ENCODE results near the gene RAPGEF5. TPM values are rescaled to one million over a fixed set of nuclear protein-coding genes. Genes with fewer than 3 reads are reported as not detected.

The RAPGEF5 gene
- polyA plus RNA-seq, 1 of the 3 experiments (the other 2 are of a cell fraction), result 1.2 TPM

DNA sequence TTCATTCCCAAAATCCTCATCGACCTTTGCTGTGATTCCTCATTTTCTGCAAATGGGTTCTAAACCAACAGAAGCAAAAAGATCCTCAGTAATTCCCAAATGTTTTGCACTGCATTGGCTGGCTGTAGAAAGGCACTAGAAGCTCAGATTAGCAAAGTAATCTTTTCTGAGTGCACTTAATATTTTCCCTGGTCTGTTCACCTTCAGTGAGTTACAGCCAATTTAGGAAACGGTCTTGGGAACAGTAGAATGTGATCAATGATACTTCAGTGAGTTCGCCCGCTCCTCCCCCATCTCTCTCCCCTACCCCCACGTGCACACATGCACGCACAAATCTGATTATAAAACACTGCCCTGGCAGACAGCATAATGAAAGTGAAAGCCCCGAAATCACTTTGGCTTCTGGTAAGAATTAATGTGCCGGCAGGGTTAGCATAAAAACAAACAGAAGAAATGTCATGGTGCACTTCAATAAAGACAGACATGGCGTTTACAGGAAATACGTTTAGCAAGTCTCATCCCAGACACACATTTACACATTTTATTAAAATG is 209.9 kb downstream of the RAPGEF5 start (continued):
- TF ChIP-seq GABPA (IDR thresholded peaks at IDR 0.05; ENCODE audit: low read depth) (no peak), EZH2phosphoT487 (IDR thresholded peaks at IDR 0.05; ENCODE audit: borderline replicate concordance, low read depth) (no peak), RCOR1 (IDR thresholded peaks at IDR 0.05; ENCODE audit: low read length) (peak; percentile 71; the same call in 1 of the 2 replicates), NRF1 (IDR thresholded peaks at IDR 0.05; ENCODE audit: low read depth, low read length) (no peak), EP300 (IDR thresholded peaks at IDR 0.05; ENCODE audit: borderline replicate concordance in 1 of 2, low read depth in 1 of 2, low read length in 1 of 2) (peak in 1 of 2 experiments; percentile 79; a peak in 2 of 4 replicates), TEAD4 (IDR thresholded peaks at IDR 0.05; ENCODE audit: borderline replicate concordance, insufficient read depth) (no peak), YY1 (IDR thresholded peaks at IDR 0.05; ENCODE audit: low read depth) (no peak), FOXM1 (IDR thresholded peaks at IDR 0.05; ENCODE audit: low read depth) (no peak), JUND (IDR thresholded peaks at IDR 0.05) (no peak)
- TF ChIP-seq, protein P1, sequence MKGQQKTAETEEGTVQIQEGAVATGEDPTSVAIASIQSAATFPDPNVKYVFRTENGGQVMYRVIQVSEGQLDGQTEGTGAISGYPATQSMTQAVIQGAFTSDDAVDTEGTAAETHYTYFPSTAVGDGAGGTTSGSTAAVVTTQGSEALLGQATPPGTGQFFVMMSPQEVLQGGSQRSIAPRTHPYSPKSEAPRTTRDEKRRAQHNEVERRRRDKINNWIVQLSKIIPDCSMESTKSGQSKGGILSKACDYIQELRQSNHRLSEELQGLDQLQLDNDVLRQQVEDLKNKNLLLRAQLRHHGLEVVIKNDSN (IDR thresholded peaks at IDR 0.05; ENCODE audit: borderline replicate concordance, low read depth), result no peak

DNA sequence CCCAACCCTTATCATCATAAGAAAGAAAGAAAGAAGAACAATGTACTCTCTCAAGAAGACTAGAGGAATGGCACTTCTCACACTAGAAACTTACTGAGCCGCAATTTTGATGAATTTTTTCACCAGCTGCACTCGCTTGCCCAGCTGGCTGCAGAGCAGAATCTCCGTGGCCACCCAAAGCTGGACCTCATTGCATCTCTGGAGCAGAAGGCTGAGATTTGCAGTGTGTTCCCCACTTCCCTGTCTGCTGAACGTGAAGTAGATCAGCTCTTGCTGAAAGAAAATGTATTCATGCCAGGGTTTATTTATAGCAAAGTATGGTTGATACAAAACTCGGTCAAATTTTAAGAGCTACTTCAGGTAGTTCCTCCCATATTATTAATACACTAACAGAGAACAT is 212.0 kb downstream of the RAPGEF5 start:
- H3K27me3 ChIP-seq (ENCODE audit: insufficient read depth), result no peaks in the 10 kb centered on the region
- no peaks in the 10 kb centered on the region for H4K20me1 ChIP-seq (ENCODE audit: insufficient read depth)
- H2AFZ ChIP-seq (ENCODE audit: low read depth), result no peak overlapping the region
- DNase-seq, result no peak
- TF ChIP-seq, protein P2, sequence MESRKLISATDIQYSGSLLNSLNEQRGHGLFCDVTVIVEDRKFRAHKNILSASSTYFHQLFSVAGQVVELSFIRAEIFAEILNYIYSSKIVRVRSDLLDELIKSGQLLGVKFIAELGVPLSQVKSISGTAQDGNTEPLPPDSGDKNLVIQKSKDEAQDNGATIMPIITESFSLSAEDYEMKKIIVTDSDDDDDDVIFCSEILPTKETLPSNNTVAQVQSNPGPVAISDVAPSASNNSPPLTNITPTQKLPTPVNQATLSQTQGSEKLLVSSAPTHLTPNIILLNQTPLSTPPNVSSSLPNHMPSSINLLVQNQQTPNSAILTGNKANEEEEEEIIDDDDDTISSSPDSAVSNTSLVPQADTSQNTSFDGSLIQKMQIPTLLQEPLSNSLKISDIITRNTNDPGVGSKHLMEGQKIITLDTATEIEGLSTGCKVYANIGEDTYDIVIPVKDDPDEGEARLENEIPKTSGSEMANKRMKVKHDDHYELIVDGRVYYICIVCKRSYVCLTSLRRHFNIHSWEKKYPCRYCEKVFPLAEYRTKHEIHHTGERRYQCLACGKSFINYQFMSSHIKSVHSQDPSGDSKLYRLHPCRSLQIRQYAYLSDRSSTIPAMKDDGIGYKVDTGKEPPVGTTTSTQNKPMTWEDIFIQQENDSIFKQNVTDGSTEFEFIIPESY (IDR thresholded peaks at IDR 0.05; ENCODE audit: borderline replicate concordance, low read depth), result no peak
- no peak for TF ChIP-seq NFIC (IDR thresholded peaks at IDR 0.05; ENCODE audit: borderline replicate concordance)
- TF ChIP-seq MEF2A (IDR thresholded peaks at IDR 0.05; ENCODE audit: borderline replicate concordance, low read depth), result no peak
- TF ChIP-seq MXI1 (IDR thresholded peaks at IDR 0.05; ENCODE audit: low read depth, low read length), result no peak
- no peak for TF ChIP-seq YY1 (IDR thresholded peaks at IDR 0.05; ENCODE audit: low read depth)
- no peak for TF ChIP-seq FOXJ3 (CRISPR knock-in tag; IDR thresholded peaks at IDR 0.05)
- TF ChIP-seq NRF1 (IDR thresholded peaks at IDR 0.05; ENCODE audit: low read depth, low read length), result no peak
- no peak for TF ChIP-seq POLR2AphosphoS5 (IDR thresholded peaks at IDR 0.05; ENCODE audit: low read depth, low read length)
- TF ChIP-seq TAF1 (IDR thresholded peaks at IDR 0.05; ENCODE audit: borderline replicate concordance, low read depth, low read length), result no peak
- no peak for TF ChIP-seq GATA2 (CRISPR knock-in tag; IDR thresholded peaks at IDR 0.05)
- TF ChIP-seq CHD2 (IDR thresholded peaks at IDR 0.05; ENCODE audit: low read length, partially characterized antibody), result no peak
- TF ChIP-seq RXRA (IDR thresholded peaks at IDR 0.05; ENCODE audit: borderline replicate concordance, low read depth), result no peak
- no peak for TF ChIP-seq ELF1 (IDR thresholded peaks at IDR 0.05)
- no peak for TF ChIP-seq SMC3 (IDR thresholded peaks at IDR 0.05; ENCODE audit: low read depth, low read length)
- TF ChIP-seq, protein P3, sequence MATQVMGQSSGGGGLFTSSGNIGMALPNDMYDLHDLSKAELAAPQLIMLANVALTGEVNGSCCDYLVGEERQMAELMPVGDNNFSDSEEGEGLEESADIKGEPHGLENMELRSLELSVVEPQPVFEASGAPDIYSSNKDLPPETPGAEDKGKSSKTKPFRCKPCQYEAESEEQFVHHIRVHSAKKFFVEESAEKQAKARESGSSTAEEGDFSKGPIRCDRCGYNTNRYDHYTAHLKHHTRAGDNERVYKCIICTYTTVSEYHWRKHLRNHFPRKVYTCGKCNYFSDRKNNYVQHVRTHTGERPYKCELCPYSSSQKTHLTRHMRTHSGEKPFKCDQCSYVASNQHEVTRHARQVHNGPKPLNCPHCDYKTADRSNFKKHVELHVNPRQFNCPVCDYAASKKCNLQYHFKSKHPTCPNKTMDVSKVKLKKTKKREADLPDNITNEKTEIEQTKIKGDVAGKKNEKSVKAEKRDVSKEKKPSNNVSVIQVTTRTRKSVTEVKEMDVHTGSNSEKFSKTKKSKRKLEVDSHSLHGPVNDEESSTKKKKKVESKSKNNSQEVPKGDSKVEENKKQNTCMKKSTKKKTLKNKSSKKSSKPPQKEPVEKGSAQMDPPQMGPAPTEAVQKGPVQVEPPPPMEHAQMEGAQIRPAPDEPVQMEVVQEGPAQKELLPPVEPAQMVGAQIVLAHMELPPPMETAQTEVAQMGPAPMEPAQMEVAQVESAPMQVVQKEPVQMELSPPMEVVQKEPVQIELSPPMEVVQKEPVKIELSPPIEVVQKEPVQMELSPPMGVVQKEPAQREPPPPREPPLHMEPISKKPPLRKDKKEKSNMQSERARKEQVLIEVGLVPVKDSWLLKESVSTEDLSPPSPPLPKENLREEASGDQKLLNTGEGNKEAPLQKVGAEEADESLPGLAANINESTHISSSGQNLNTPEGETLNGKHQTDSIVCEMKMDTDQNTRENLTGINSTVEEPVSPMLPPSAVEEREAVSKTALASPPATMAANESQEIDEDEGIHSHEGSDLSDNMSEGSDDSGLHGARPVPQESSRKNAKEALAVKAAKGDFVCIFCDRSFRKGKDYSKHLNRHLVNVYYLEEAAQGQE (IDR thresholded peaks at IDR 0.05; ENCODE audit: low read depth, low read length), result no peak
- TF ChIP-seq GABPA (IDR thresholded peaks at IDR 0.05; ENCODE audit: low read depth), result no peak
- TF ChIP-seq, protein P1 (IDR thresholded peaks at IDR 0.05; ENCODE audit: borderline replicate concordance, low read depth), result no peak
- no peaks in the 10 kb centered on the region for H3K9me2 ChIP-seq
- H3K9ac ChIP-seq, result no peak overlapping the region
- H3K4me2 ChIP-seq, result no peak overlapping the region
- H3K36me3 ChIP-seq (replicated peaks in 1 of 2; ENCODE audit: control insufficient read depth in 1 of 2, insufficient read depth in 2 of 2, low read length in 1 of 2), result no peaks in the 10 kb centered on the region
- no peaks in the 10 kb centered on the region for H3K9me3 ChIP-seq
- POLR2A ChIA-PET, result no interaction called here
- no peak overlapping the region; a peak in 1 of 4 replicates for H3K27ac ChIP-seq (ENCODE audit: low read depth in 2 of 2, low read length in 1 of 2)
- H3F3A ChIP-seq (replicated peaks; ENCODE audit: insufficient read depth), result no peaks in the 10 kb centered on the region
- H3K79me2 ChIP-seq (ENCODE audit: insufficient read depth), result no peaks in the 10 kb centered on the region
- peaks cover 0 to 18% of the 10 kb centered on the region in 2 experiments; a peak in 3 of 4 replicates for H3K4me1 ChIP-seq (ENCODE audit: control insufficient read depth in 1 of 2, insufficient read depth in 2 of 2, low read depth in 1 of 2, low read length in 1 of 2)
- CTCF ChIA-PET, result interaction anchor here (0.7 kb wide), 1 partner anchor 25 kb away, joined by 3 read pairs; no protein-coding TSS in a partner anchor
- no peak overlapping the region for H3K4me3 ChIP-seq (ENCODE audit: low read depth in 2 of 2, low read length in 1 of 2)
- WGBS (ENCODE audit: low lambda C conversion rate), result 78% methylated on average over 5 of the region's 5 CpGs
